ENCODE results near the gene NOS3.

NOS3 gene

GRCh38 chr7:150955519-150956394, 35.1 kb upstream of the NOS3 start:
- Histone ChIP-seq H3K4me1 (ENCODE audit: insufficient read depth, low read length) (no peaks in the 10 kb centered on the region), H3K4me2 (ENCODE audit: insufficient read depth, low read length) (no peak overlapping the region), H3K79me2 (ENCODE audit: insufficient read depth, low read length) (no peaks in the 10 kb centered on the region), H3K27me3 (ENCODE audit: insufficient read depth, low read length, poor library complexity) (no peaks in the 10 kb centered on the region), H3K9me3 (ENCODE audit: insufficient read depth, low read length, severe bottlenecking) (no peaks in the 10 kb centered on the region), H3K36me3 (ENCODE audit: insufficient read depth, low read length) (no peaks in the 10 kb centered on the region), H3K4me3 (ENCODE audit: low read depth in 1 of 2, low read length in 2 of 2) (no peak overlapping the region), H3K9ac (ENCODE audit: low read depth, low read length) (no peak overlapping the region), H2AFZ (ENCODE audit: low read depth, low read length) (no peak overlapping the region), H4K20me1 (ENCODE audit: insufficient read depth, low read length) (peaks cover 6% of the 10 kb centered on the region; the same call in 1 of the 2 replicates), H3K27ac (ENCODE audit: low read length) (no peak overlapping the region)
- DNase-seq: no peak
- no peak for ATAC-seq (ENCODE audit: insufficient read depth, low read depth)
- TF ChIP-seq CTCF (IDR thresholded peaks at IDR 0.05; ENCODE audit: borderline replicate concordance, extremely low read depth, low read length, poor library complexity, severe bottlenecking) (no peak), EZH2 (IDR thresholded peaks at IDR 0.05; ENCODE audit: borderline replicate concordance, low read depth, low read length, severe bottlenecking) (no peak)

- no peak overlapping the region for H3K4me3 ChIP-seq (ENCODE audit: low read depth in 1 of 2, low read length in 2 of 2)
- H3K79me2 ChIP-seq (ENCODE audit: insufficient read depth, low read length): no peaks in the 10 kb centered on the region
- no peak for TF ChIP-seq EZH2 (IDR thresholded peaks at IDR 0.05; ENCODE audit: borderline replicate concordance, low read depth, low read length, severe bottlenecking)
- TF ChIP-seq CTCF (IDR thresholded peaks at IDR 0.05; ENCODE audit: borderline replicate concordance, extremely low read depth, low read length, poor library complexity, severe bottlenecking): no peak
- H3K4me2 ChIP-seq (ENCODE audit: insufficient read depth, low read length): no peak overlapping the region
- no peak for ATAC-seq (ENCODE audit: insufficient read depth, low read depth)
- H4K20me1 ChIP-seq (ENCODE audit: insufficient read depth, low read length): peaks cover 7% of the 10 kb centered on the region; the same call in 1 of the 2 replicates
- DNase-seq: no peak
- H3K27ac ChIP-seq (ENCODE audit: low read length): no peak overlapping the region
- H3K27me3 ChIP-seq (ENCODE audit: insufficient read depth, low read length, poor library complexity): no peaks in the 10 kb centered on the region
- H3K9ac ChIP-seq (ENCODE audit: low read depth, low read length): no peak overlapping the region
- H2AFZ ChIP-seq (ENCODE audit: low read depth, low read length): no peak overlapping the region
- no peaks in the 10 kb centered on the region for H3K36me3 ChIP-seq (ENCODE audit: insufficient read depth, low read length)
- H3K4me1 ChIP-seq (ENCODE audit: insufficient read depth, low read length): no peaks in the 10 kb centered on the region
- no peaks in the 10 kb centered on the region for H3K9me3 ChIP-seq (ENCODE audit: insufficient read depth, low read length, severe bottlenecking)
Observed at GRCh38 chr7:150956395-150957132, 34.3 kb upstream of the NOS3 start.

- Histone ChIP-seq H3K27ac (ENCODE audit: low read length) (no peak overlapping the region), H3K4me3 (ENCODE audit: low read depth in 1 of 2, low read length in 2 of 2) (no peak overlapping the region), H3K79me2 (ENCODE audit: insufficient read depth, low read length) (no peaks in the 10 kb centered on the region), H2AFZ (ENCODE audit: low read depth, low read length) (no peak overlapping the region), H3K4me2 (ENCODE audit: insufficient read depth, low read length) (no peak overlapping the region), H3K36me3 (ENCODE audit: insufficient read depth, low read length) (no peaks in the 10 kb centered on the region), H3K27me3 (ENCODE audit: insufficient read depth, low read length, poor library complexity) (no peaks in the 10 kb centered on the region), H3K4me1 (ENCODE audit: insufficient read depth, low read length) (no peaks in the 10 kb centered on the region), H4K20me1 (ENCODE audit: insufficient read depth, low read length) (peaks cover 9% of the 10 kb centered on the region; the same call in 1 of the 2 replicates), H3K9me3 (ENCODE audit: insufficient read depth, low read length, severe bottlenecking) (no peaks in the 10 kb centered on the region), H3K9ac (ENCODE audit: low read depth, low read length) (no peak overlapping the region)
- no peak for ATAC-seq (ENCODE audit: insufficient read depth, low read depth)
- no peak for TF ChIP-seq EZH2 (IDR thresholded peaks at IDR 0.05; ENCODE audit: borderline replicate concordance, low read depth, low read length, severe bottlenecking)
- TF ChIP-seq CTCF (IDR thresholded peaks at IDR 0.05; ENCODE audit: borderline replicate concordance, extremely low read depth, low read length, poor library complexity, severe bottlenecking): no peak
- DNase-seq: no peak
Observed at GRCh38 chr7:150957133-150958020, 33.4 kb upstream of the NOS3 start.

Data from DND-41 (cell line).